Stimulated activated CD4-positive, alpha-beta T cell treated with anti-CD3 and anti-CD28 coated beads, Interleukin-4, amount 100 ng/mL, for 1 hour (primary cell): ENCODE measurements around the gene CHCHD6.

Source experiments
- DNase-seq: peaks from one replicate; pipeline ENCODE4 v3.0.0-alpha.2; 2020

CHCHD6 gene

DNA sequence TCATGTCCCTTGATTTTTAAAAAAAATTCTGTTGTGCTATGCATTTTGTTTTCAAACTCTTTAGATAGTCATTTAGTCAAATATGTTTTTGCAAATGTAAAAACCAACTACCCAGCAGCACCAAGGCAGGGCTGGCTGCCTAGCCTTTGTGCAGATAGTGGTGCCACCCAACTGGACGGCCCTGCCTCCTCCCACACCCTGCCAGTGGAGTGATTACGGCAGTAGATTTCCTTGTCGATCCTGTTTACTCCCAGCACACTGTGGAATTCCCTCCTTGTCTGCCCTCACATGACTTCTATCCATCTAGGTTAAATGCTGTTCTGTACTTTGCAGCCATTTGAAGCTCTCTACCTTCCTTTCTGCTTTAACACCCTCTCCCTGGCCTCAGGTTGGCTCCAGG lies 199.5 kb downstream of the CHCHD6 start:
- DNase-seq = no peak

GRCh38 chr3:126907557-126907956 lies 203.5 kb downstream of the CHCHD6 start:
- DNase-seq = no peak

- DNase-seq = no peak
Observed at GRCh38 chr3:126908752-126909275, 204.8 kb downstream of the CHCHD6 start.

- no peak for DNase-seq
Observed at GRCh38 chr3:126910231-126910630, 206.2 kb downstream of the CHCHD6 start.

DNA sequence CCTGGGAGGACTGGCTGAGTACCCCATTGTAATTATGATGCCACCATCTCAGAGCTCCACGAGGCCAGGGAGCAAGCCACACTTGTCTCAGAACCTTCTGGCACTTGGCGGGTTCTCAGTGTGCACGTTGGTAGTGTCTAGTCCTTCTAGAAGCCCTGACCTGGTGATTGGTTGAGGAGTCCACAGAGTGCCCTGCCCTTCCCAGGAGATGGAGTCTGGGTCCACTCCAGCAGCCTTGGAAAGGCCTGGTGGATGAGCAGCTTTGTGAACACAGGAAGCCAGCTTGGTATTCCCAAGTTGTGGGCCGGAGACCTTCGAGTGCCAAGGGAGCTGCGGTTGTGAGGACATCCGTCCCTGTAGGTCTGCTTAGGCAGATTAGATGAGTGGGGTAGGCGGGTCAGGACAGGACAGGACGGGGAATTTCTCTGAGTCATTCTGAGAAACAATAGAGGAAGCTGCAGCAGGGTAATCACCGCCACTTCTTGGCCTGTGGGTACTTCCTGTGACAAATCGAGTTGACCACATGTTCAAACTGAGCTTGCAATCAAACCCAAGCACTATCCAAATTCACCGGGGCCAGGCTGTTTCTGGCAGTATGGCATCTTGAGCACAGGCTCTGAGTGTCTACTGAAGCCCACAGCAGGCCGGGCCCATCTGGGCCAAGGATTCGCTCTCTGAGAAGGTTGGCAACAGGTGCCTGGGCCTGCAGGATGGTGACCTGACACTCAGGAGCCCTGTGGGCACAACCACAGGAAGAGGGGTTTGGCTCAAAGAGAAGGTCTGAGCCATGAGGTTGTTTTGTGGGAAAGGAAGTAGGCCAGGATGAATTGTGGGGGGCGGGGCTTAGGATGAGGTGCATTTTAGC lies 207.4 kb downstream of the CHCHD6 start:
- peak; percentile 23 for DNase-seq

DNA sequence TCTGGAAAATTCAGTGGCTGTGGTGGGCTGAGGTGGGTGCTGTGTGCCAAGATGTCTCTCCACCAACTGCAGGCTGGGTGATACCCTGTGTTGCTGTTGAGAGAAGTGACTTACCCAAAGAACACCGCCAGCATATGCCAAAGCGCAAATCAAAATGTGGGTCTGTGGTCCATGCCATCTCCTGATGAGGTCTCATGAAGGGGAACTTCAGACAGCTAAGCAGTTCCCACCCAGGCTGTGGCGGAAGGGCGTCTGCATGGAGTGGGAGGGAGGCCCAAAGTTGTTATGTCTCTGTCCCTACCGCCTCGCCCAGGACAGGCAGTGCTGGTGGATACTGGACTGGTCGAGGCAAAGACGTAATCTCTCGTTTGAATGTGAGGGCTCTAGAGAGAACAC lies 208.0 kb downstream of the CHCHD6 start:
- no peak for DNase-seq

DNA sequence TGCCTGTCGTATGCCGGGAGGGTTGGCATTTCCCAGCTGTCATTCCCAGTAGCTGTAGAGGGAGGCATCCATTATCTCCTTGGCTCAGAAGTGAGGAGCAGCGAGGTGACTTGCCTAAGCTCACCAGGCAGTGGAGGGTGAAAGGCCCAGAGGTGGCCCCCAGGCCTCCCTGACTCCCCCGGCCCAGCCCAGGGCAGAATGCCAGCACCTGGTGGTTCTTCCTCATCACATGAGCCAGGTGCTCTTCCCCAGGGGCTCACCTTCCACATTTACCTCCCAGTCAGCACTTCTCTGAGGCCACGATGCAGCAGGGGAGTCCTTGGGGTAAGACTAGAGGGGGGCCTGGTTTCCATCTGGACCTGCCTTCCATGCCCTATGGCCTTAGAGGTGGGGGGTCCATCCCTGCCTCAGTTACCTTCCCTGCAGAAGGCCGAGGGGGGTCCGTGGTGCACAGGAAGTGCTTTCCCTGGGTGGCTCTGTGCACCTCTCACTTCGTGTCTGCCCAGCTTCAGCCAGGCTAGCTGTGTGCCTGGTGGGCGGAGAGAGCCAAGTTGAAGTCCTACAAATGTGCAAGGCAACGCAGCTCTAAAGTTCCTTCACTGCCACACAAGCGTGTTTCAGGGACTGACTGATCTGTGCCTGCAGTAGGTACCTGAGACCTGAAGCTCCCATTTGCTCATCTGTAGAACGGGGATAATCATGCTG lies 208.6 kb downstream of the CHCHD6 start:
- no peak for DNase-seq

DNA sequence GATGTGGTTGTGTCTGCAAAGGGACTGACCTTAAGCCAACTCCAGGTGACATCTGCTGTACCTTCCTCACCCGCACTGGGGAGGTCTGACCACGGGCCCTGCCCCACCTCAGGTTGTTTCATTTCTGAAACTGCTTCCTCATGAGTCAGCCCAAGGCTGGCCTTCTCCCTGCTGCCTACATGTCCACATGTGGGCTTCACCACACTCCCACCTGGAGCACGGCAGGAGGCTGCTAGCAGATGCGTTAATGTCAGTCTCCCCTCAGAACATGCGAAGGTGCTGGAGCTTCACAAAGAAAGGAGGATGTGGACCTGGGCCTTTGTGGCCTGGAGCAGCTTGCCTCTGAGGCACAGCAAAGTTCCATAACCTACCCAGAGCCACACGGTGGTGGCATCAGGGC lies 209.5 kb downstream of the CHCHD6 start:
- DNase-seq = no peak

DNA sequence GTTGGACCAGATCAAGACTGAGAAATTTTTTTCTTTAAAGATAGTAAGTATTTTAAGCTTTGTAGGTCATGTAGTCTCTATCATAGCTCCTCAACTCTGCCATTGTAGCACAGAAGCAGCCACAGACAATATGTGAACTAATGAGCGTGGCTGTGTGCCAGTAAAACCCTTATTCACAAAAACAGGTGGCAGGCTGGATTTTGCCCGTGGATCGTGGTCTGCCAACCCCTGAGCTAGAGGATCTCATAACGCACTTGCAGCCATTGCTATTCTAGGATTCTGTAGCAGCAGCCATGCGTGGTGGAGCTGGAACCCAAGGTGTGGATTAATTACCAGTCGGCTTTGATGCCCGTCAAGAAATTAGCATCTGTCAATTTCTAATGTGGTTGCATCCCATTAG lies 210.2 kb downstream of the CHCHD6 start:
- DNase-seq = no peak

DNA sequence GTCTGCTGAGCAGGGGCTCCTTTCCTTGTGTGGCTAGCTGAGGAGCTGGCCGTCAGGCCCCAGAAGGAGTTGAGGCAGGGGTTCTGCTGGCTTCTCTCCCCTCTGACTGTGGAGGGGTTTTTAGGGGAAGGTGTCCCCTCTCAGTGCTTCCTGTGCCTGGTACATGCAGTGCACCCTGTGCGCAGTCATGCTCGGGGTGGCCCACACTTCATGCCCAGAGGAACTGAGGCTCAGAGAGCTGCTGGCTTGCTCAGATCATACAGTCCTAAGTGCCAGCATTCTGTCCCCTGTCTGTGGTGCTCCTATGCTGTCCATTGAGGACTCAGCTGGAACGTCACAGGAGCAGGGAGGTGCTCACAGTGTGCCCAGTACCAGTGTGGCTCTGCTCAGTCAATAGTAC lies 211.0 kb downstream of the CHCHD6 start:
- DNase-seq = no peak

DNA sequence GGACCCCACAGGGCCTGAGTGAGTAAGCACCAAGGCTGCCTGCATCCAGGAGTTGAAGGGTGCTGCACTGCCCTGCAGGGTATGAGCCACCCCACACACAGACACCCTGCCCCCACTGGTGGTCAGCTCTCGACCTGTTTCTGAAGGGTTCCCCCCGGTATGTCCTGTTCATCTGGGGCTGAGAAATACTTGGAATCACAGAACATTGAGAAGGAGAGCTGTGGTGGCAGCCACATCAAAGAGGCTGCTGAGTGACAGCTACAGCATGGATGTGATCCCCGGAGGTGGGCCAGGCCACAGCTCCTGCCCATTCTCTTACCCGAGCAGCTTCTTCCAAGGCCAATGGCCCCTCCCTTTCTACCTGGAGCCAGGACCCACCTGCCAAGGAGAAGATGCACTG lies 212.5 kb downstream of the CHCHD6 start:
- DNase-seq = no peak

GRCh38 chr3:126917232-126917804 lies 213.3 kb downstream of the CHCHD6 start:
- DNase-seq = no peak

GRCh38 chr3:126918355-126918821 lies 214.3 kb downstream of the CHCHD6 start:
- no peak for DNase-seq

- no peak for DNase-seq
Observed at GRCh38 chr3:126921085-126921824, 217.2 kb downstream of the CHCHD6 start.

DNA sequence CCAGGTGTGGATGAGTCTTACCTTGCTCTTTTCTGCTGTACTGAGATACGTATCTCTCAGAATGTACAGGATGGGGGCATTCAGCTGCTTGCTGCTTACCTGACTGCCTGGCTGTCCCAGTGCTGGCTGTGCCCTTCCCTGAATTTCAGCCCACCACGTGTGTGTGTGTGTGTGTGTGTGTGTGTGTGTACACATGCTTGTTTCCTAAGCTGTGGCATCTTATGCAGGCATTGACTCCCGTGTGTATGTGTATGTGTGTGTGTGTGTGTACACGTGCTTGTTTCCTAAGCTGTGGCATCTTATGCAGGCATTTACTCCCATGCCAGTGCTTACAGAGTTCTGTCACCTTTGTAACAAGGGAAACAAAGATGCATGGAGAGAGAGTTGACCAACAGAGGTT lies 218.4 kb downstream of the CHCHD6 start:
- no peak for DNase-seq

DNA sequence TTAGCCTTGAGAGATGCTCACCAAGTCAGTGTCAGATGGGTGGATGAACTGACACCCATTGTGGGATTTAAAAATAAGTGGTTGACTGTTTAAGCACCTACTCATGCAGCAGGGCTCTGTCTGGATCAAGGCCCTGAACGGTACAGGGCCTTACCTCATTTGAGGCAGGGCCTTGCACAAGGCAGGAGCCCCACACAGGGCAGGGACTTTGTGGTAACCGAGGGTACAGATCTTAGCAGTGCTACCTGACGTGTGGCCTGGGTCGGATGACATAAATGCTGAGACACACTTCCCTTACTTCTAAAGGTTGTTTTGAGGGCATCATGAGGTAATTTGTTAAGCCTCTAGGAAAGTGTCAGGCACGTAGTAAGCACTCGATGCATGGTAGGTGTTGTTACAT lies 219.4 kb downstream of the CHCHD6 start:
- no peak for DNase-seq

- DNase-seq = no peak
Observed at GRCh38 chr3:126923895-126924294, 219.9 kb downstream of the CHCHD6 start.

- no peak for DNase-seq
Observed at GRCh38 chr3:126924458-126924857, 220.4 kb downstream of the CHCHD6 start.

DNA sequence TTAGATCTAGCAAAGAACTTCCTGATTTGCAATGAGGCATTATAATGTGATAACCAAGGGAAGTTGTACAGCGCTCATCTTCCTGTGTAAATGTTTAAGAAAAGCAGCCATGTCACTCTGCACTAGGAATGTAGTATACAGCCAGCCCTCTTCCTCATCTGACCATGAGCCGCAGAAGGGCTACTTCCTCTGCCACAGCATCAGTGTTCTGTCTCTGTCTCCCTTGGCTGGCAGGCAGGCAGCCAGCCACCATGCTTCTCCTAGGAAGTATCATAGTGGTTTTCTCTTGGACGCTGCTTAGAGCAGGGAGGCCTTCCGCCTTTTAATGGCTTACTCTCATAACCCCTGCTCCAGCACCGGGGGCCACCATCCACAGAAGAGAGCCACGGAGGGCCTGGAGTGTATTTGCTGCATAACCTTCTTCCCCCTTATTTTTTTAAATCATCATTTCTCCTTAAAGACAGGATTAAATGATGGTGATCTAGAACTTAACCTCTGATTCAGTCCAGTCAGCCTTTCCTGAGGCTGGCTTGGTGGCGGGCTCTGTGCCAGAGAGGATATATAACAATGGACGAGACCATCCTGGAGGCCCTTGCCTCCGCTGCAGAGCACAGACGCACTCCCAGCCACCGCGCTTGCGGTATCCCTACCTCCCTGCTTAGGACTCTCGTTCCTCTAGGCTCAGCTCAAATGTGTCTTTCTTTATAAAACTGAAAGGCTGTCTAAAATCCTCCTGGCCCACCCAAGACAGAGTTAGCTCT lies 221.6 kb downstream of the CHCHD6 start:
- DNase-seq = no peak

DNA sequence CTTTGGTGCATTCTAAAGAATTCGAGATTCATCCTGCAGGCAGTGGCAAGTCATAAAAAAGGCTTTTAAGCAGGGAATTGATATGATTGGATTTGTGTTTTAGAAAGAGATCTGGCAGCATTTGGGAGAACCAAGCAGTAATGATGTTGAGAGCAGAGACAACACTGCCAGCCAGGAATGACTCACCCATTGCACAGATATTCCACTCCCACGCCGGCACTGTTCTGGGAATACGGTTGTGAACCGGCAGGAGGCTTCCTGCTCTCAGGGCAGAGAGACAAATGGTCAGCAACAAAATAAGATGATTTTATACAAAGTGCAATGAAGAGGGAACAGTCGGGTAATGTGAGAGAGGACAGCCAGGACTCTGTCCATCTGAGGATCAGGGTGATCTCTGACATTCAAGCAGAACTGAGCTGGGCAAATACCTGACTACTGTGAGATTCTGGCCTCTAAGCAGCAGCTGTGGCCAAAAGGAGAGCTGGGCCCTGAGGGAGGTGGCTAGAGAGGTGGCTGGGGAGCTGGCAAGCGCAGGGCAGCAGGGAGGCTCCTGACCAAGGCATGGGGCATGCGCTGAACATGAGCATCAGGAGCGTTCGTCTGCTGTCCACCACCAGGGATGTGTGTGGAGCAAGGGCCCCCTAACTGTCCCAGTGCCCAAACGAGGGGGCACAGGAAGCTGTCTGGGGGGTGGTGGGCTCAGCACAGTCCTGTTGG lies 222.8 kb downstream of the CHCHD6 start:
- DNase-seq = no peak

GRCh38 chr3:126927401-126927750 lies 223.3 kb downstream of the CHCHD6 start:
- no peak for DNase-seq

DNA sequence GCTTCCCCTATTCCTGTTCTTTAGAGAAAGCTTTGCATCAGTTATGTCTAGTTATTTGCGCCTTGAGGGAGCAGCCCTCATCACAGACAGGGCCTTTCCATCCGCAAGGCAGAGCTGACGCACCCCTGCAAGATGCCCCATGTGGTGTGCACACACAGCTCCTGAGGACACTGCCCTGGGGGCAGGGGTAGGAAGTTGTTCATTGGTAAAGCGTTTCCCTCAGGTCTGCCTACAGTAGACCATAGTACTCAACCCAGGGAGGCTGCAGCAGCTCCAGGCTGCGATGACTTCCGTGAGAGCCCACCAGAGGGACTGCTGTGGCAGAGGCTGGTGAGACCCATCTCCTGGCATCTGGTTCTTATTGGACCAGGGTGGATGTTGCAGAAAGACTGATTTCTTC lies 223.8 kb downstream of the CHCHD6 start:
- no peak for DNase-seq
